Keratinocyte (primary cell): ENCODE measurements around the gene TNRC6A. TPM values are rescaled to one million over a fixed set of nuclear protein-coding genes. Genes with fewer than 3 reads are reported as not detected.

Source experiments
- DNase-seq: peaks from one replicate; pipeline ENCODE4 v3.0.0-alpha.2; 2011; ENCODE audit warnings: low read depth, missing footprints, low spot score
- FAIRE-seq: peaks from 2 replicates; lab custom pipeline; 2011; peaks lifted over from hg19 to GRCh38; lab: Jason Lieb, UNC
- H2AFZ ChIP-seq: 2 replicates; pipeline ENCODE4 v1.6.0; 2012; ENCODE audit warnings: low read length, control low read depth, inconsistent platforms; ENCODE audit not compliant: control insufficient read depth
- H3K27ac ChIP-seq: 2 replicates; pipeline ENCODE4 v1.5.1; 2011; ENCODE audit warnings: low read length; ENCODE audit not compliant: control insufficient read depth, insufficient read depth
- H3K27me3 ChIP-seq: 3 replicates; pipeline ENCODE4 v1.6.0; 2011; ENCODE audit warnings: low read length; ENCODE audit not compliant: control insufficient read depth, insufficient read depth; ENCODE audit errors: extremely low read depth
- H3K36me3 ChIP-seq, 2 experiments: 2 replicates in 1 of 2; 3 replicates in 1 of 2; pipeline ENCODE4 v1.5.1; 2011; ENCODE audit warnings: low read length in 2 of 2, mild to moderate bottlenecking in 1 of 2; ENCODE audit not compliant: control insufficient read depth in 2 of 2, insufficient read depth in 2 of 2; ENCODE audit errors: extremely low read depth in 1 of 2
- H3K4me1 ChIP-seq: 3 replicates; pipeline ENCODE4 v1.5.1; 2011; ENCODE audit warnings: low read length; ENCODE audit not compliant: control insufficient read depth, insufficient read depth; ENCODE audit errors: extremely low read depth
- H3K4me2 ChIP-seq: 3 replicates; pipeline ENCODE4 v1.6.0; 2011; ENCODE audit warnings: low read depth, low read length; ENCODE audit not compliant: control insufficient read depth, insufficient read depth; ENCODE audit errors: extremely low read depth
- H3K4me3 ChIP-seq, 3 experiments: fragments of 200-600 bp in 1 of 3; sonication (generic) in 1 of 3; 2 replicates in 2 of 3; 3 replicates in 1 of 3; pipeline ENCODE4 v1.5.1; 2011 to 2016; ENCODE audit warnings: low read length in 3 of 3, mild to moderate bottlenecking in 3 of 3, control low read depth in 2 of 3, inconsistent platforms in 1 of 3, low read depth in 1 of 3, mixed read lengths in 1 of 3, mixed run types in 1 of 3, moderate library complexity in 1 of 3; ENCODE audit not compliant: control insufficient read depth in 2 of 3, insufficient read depth in 2 of 3; ENCODE audit errors: extremely low read depth in 1 of 3
- H3K79me2 ChIP-seq: 2 replicates; pipeline ENCODE4 v1.6.0; 2012; ENCODE audit warnings: low read length; ENCODE audit not compliant: control insufficient read depth, insufficient read depth
- H3K9ac ChIP-seq: 3 replicates; pipeline ENCODE4 v1.6.0; 2011; ENCODE audit warnings: low read length; ENCODE audit not compliant: control insufficient read depth, insufficient read depth; ENCODE audit errors: extremely low read depth
- H3K9me1 ChIP-seq: 3 replicates; pipeline ENCODE4 v1.6.0; 2011; ENCODE audit warnings: low read length; ENCODE audit not compliant: control insufficient read depth, insufficient read depth; ENCODE audit errors: extremely low read depth
- H3K9me3 ChIP-seq: 2 replicates; pipeline ENCODE4 v1.5.1; 2012; ENCODE audit warnings: low read depth, low read length; ENCODE audit not compliant: control insufficient read depth
- H4K20me1 ChIP-seq: 3 replicates; pipeline ENCODE4 v1.6.0; 2011; ENCODE audit warnings: low read length; ENCODE audit not compliant: control insufficient read depth, insufficient read depth; ENCODE audit errors: extremely low read depth
- EZH2 ChIP-seq: IDR thresholded peaks from one replicate; pipeline ENCODE4 v1.6.1; 2012; ENCODE audit warnings: inconsistent platforms, mild to moderate bottlenecking, low read length, moderate library complexity
- dilution Hi-C: fragments of 300-500 bp; cut with MboI; formaldehyde crosslinking; loops from one replicate; pipeline ENCODE4 v1.7.0; 2020; ENCODE audit warnings: low sequenced_read_pairs; ENCODE audit not compliant: extremely low pct_ligation_motif_present
- polyA plus RNA-seq, 5 experiments: library from polyadenylated mRNA; depleted of rRNA in 3 of 5; stranded (reverse) in 3 of 5; stranded (forward) in 1 of 5; unstranded in 1 of 5; fragments of >200 nt; gene quantifications; 1 replicate in 1 of 5; 2 replicates in 3 of 5; 3 replicates in 1 of 5; pipeline versions ENCODE4 v1.2.1 to v1.2.3, GENCODE V29; 2011 to 2012; ENCODE audit warnings: missing spikeins in 2 of 5, low read depth in 1 of 5, low replicate concordance in 1 of 5
- TF ChIP-seq, protein P1 (sequence below), 3 experiments: IDR thresholded peaks in 1 of 3; conservative IDR thresholded peaks in 1 of 3; optimal IDR thresholded peaks in 1 of 3; 2 replicates in 2 of 3; 3 replicates in 1 of 3; pipeline versions ENCODE3 to v1.5.1; 2011; ENCODE audit warnings: low read length in 3 of 3, mild to moderate bottlenecking in 3 of 3, moderate library complexity in 2 of 3, control low read depth in 1 of 3, inconsistent platforms in 1 of 3; ENCODE audit not compliant: insufficient read depth in 2 of 3; ENCODE audit errors: extremely low read depth in 1 of 3

TNRC6A gene
- polyA plus RNA-seq, 1 donor (not counting 4 experiments of a cell fraction or from before 2014, with no cell fraction given), result 23.3 TPM

DNA sequence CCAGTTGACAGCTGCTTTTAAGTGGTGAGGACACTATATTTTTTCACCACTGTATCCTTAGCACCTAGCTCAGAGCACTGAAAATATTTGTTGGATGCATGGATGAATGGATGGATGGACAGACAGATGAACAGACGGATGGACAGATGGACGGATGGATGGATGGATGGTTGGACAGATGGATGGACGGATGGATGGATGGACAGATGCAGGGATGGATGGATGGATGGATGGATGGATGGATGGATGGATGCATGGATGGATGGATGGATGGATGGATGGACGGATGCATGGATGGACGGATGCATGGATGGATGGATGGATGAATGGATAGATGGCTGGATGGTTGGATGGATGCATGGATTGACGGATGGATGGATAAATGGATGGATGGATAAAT is 103.9 kb downstream of the TNRC6A start:
- DNase-seq (no peak), FAIRE-seq (no peak)
- H3K79me2 ChIP-seq, result no peaks in the 10 kb centered on the region
- dilution Hi-C loops, result no loop called here
- H3K4me1 ChIP-seq, result no peaks in the 10 kb centered on the region
- H3K4me3 ChIP-seq, result no peak overlapping the region
- no peak overlapping the region for H3K4me2 ChIP-seq
- H3K9me3 ChIP-seq, result no peaks in the 10 kb centered on the region
- H2AFZ ChIP-seq, result no peak overlapping the region
- H3K9ac ChIP-seq, result no peak overlapping the region
- peaks cover 2% of the 10 kb centered on the region for H4K20me1 ChIP-seq
- H3K27ac ChIP-seq, result no peak overlapping the region
- peaks cover 0 to 2% of the 10 kb centered on the region in 2 experiments for H3K36me3 ChIP-seq
- no peaks in the 10 kb centered on the region for H3K9me1 ChIP-seq
- H3K27me3 ChIP-seq, result no peaks in the 10 kb centered on the region
- TF ChIP-seq, protein P1, sequence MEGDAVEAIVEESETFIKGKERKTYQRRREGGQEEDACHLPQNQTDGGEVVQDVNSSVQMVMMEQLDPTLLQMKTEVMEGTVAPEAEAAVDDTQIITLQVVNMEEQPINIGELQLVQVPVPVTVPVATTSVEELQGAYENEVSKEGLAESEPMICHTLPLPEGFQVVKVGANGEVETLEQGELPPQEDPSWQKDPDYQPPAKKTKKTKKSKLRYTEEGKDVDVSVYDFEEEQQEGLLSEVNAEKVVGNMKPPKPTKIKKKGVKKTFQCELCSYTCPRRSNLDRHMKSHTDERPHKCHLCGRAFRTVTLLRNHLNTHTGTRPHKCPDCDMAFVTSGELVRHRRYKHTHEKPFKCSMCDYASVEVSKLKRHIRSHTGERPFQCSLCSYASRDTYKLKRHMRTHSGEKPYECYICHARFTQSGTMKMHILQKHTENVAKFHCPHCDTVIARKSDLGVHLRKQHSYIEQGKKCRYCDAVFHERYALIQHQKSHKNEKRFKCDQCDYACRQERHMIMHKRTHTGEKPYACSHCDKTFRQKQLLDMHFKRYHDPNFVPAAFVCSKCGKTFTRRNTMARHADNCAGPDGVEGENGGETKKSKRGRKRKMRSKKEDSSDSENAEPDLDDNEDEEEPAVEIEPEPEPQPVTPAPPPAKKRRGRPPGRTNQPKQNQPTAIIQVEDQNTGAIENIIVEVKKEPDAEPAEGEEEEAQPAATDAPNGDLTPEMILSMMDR (optimal IDR thresholded peaks at IDR 0.05 in 1 of 3, IDR thresholded peaks at IDR 0.05 in 1 of 3, conservative IDR thresholded peaks at IDR 0.05 in 1 of 3; ENCODE audit: extremely low read depth in 1 of 3, insufficient read depth in 2 of 3, low read length in 3 of 3), result no peak
- TF ChIP-seq EZH2, result no peak

DNA sequence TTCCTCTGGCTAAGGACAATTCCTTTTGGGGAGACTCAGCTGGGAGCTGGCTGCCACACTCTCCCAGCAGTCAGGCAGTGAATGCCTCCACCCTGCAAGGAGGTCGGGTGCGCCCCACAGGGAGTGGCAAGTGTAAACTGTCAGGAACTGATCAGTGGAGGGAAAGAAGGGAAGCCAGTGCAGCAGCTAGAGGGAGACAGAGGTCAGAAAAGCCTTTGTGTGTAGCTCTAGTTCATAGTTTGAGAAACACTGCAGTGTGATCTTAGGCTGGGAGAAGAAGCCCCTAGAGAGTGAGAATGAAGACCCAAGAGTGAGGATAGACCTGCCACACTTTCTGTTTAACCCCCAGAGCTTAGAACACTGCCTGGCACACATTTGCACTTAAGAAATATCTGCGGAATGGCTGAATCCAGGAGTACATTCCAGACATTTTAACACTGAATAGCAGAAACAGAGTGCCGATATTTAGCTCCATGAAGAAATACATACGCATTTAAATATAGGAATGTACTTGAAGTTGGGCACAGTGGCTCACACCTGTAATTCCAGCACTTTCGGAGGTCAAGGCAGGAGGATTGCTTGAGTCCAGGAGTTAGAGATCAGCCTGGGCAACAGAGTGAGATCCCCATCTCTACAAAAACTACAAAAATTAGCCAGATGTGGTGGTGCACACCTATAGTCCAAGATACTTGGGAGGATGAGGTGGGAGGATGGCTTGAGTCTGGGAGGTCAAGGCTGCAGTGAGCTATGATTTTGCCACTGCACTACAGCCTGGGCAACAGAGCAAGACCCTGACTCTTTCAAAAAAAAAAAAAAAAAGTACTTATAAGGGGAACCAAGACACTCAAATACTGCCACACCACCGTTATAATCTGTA is 105.2 kb downstream of the TNRC6A start:
- Histone ChIP-seq H3K4me1 (peaks cover 7% of the 10 kb centered on the region), H2AFZ (no peak overlapping the region), H3K79me2 (no peaks in the 10 kb centered on the region), H3K27ac (no peak overlapping the region), H3K36me3 (peaks cover 0 to 2% of the 10 kb centered on the region in 2 experiments), H3K9me3 (no peaks in the 10 kb centered on the region), H3K27me3 (no peaks in the 10 kb centered on the region), H3K4me2 (no peak overlapping the region), H3K9ac (no peak overlapping the region), H3K4me3 (no peak overlapping the region), H4K20me1 (peaks cover 2% of the 10 kb centered on the region), H3K9me1 (no peaks in the 10 kb centered on the region)
- dilution Hi-C loops, result no loop called here
- TF ChIP-seq, protein P1 (optimal IDR thresholded peaks at IDR 0.05 in 1 of 3, IDR thresholded peaks at IDR 0.05 in 1 of 3, conservative IDR thresholded peaks at IDR 0.05 in 1 of 3; ENCODE audit: extremely low read depth in 1 of 3, insufficient read depth in 2 of 3, low read length in 3 of 3), result peak; percentile 54 to 81 (median 78)
- no peak for TF ChIP-seq EZH2
- no peak for FAIRE-seq
- no peak for DNase-seq
